AG10803 (cell line): ENCODE results near the gene BST2.

Source experiments
- DNase-seq: peaks from one replicate; pipeline ENCODE4 v3.0.0; 2010; ENCODE audit warnings: low read depth
- H3K4me3 ChIP-seq: 2 replicates; pipeline ENCODE4 v1.5.1; 2011; ENCODE audit warnings: mild to moderate bottlenecking, low read length, control low read depth
- CTCF ChIP-seq: conservative IDR thresholded peaks from 2 replicates; pipeline ENCODE4 v1.5.1; 2011; ENCODE audit warnings: mild to moderate bottlenecking, low read length, control low read depth, inconsistent platforms

The BST2 gene

GRCh38 chr19:17405250-17406045 lies at the start of gene BST2:
Gene BST2, minus strand, starts transcription at chr19:17405630. Its CDS starts 55 bp downstream, at chr19:17405575.
- no peak for TF ChIP-seq CTCF
- peak; percentile 72 for DNase-seq

GRCh38 chr19:17454576-17455071 lies 49.2 kb upstream of the BST2 start:
- no peak for TF ChIP-seq CTCF
- DNase-seq = no peak
- H3K4me3 ChIP-seq = no peak overlapping the region

More at GRCh38 chr19:17405250-17406045, at the start of gene BST2:
- peak within 1 kb of the TSS; percentile 49 for H3K4me3 ChIP-seq

- H3K4me3 ChIP-seq = no peak overlapping the region
- TF ChIP-seq CTCF = no peak
- DNase-seq = no peak
Observed at GRCh38 chr19:17451820-17452219, 46.4 kb upstream of the BST2 start.

- no peak for DNase-seq
- no peak overlapping the region for H3K4me3 ChIP-seq
- no peak for TF ChIP-seq CTCF
Observed at GRCh38 chr19:17450264-17451075, 45.0 kb upstream of the BST2 start.

- DNase-seq = no peak
- peak; percentile 41 for TF ChIP-seq CTCF
- peak within 1 kb of the TSS; percentile 42 for H3K4me3 ChIP-seq
Observed at GRCh38 chr19:17448131-17448967, 42.9 kb upstream of the BST2 start, which contains the start of gene TMEM221. Gene TMEM221, minus strand, starts transcription at chr19:17448668. Its CDS starts 206 bp downstream, at chr19:17448462.

GRCh38 chr19:17447704-17448130 lies 42.3 kb upstream of the BST2 start:
- TF ChIP-seq CTCF = no peak
- H3K4me3 ChIP-seq = no peak overlapping the region
- DNase-seq = no peak
